Stimulated activated naive CD4-positive, alpha-beta T cell (primary cell): ENCODE data around the gene ENSA.
A peak's percentile ranks its signal among the peaks of the same experiment; 100 is the strongest.
"Not testable (repeated sequence)": the region's sequence is repeated elsewhere in the genome, so short reads cannot be mapped to it uniquely, and the experiment has no call there.

ENCODE experiments used
- DNase-seq, 6 experiments: peaks; one replicate each; lab custom pipeline; 2025; lab: John Stamatoyannopoulos, UW

Gene ENSA

GRCh38 chr1:150580966-150581365 is 48.4 kb downstream of the ENSA start:
- not testable (repeated sequence) for DNase-seq

- DNase-seq = peak in 1 of 6 experiments; percentile 37
These were observed 49.3 kb downstream of the ENSA start for GRCh38 chr1:150579945-150580642.

DNA sequence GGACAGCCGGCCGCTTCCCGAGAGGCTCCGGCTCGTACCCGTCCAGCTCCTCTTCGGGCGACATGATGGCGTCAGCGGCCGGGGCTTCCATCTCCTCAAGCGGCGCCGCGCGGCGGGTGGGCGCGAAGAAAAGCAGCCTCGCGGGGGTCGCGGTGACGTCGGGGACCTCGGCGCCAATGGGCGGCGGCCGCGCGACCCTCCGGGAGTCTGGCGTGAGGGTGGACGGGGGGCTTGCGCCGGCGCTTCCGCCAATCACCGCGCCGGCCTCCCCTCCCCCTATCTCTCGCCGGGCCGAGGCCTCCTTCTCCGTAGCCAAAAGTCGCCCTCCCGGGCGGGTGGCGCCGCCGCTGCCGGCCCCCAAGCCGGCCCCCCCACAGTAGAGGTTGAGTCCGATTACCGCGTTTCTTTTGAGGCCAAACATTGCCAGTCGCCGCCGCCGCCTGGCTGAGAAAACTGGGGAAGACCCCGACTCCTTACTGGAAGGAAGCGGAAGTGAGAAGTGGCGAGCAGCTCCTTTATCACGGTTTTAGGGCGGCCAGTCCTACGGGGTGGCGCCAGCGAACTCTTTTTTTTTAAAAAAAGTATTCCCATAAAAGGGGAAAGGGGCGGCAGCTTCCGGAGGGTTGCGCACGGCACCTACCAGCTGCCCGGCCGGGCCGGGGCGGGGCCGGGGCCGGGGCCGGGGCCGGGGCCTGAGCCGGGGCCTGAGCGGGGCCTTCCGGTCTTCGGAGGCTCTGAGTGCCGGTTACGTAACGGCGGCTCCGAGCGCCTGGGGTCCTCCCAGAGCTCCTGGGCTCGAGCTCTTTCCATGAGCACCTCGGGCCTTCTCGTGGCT is 50.1 kb downstream of the ENSA start, which contains the start of gene MCL1:
Gene MCL1 (minus strand): TSS at position 501 of the 835 bp plus-strand sequence. CDS start 80 bp downstream, at position 421.
- DNase-seq = peak; percentile 77 to 86 (median 80)

- DNase-seq = peak in 5 of 6 experiments; percentile 26 to 67 (median 45)
These were observed 50.9 kb downstream of the ENSA start for GRCh38 chr1:150578272-150579109.

DNA sequence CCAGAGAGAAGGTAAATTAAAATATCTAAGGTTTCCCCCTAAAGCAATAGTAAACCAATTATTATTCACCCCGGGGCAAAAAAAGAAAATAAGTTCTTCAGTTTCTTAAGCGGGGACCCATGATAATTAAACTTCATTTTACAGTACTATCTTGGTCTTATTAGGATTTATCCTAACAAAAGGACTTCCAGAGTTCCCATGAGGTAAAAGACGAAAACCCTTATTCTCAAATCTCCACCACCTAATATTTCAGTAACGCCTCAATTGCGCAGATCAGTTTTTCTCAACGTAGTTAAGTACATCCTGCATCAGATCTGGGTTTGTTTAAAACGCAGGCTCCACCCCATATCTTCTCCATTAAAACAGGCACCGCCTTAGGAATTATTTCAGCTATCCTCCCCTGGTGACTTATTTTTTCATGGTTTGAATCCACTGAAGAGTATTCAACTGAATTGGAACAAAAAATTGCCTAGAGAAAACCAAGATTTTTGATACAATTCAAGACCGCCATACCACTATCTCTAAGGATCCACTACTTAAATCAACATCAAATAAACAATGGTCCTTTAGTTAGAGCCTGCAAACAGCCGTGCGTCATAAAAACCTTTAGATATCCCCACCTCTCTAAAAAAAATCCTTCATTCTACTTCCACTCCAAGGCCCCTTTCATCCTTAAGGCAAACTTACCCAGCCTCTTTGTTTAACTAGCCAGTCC is 51.7 kb downstream of the ENSA start:
- DNase-seq = peak in 5 of 6 experiments; percentile 5 to 79 (median 67)

- peak in 1 of 6 experiments; percentile 30 for DNase-seq
These were observed 52.4 kb downstream of the ENSA start for GRCh38 chr1:150576794-150577556.

DNA sequence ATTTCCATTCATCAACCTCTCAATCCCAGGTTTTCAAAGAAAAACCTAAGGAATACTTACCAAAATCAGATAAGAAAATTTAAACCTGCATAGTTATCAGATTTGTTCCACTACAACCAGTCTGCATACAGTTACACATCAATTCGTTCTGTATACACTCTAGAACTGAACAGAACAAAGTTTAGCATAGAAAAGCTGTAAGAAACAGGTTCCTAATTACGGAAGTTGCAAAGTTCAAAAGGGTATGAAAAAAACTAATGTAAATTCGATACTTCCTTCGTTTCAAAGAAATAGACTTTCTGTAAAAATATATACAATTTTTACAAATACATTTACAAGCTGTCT is 53.1 kb downstream of the ENSA start:
- DNase-seq = no peak

GRCh38 chr1:150575518-150576366 is 53.7 kb downstream of the ENSA start:
- DNase-seq = peak in 1 of 6 experiments; percentile 19

- DNase-seq = no peak
These were observed 54.3 kb downstream of the ENSA start for GRCh38 chr1:150575072-150575489.

DNA sequence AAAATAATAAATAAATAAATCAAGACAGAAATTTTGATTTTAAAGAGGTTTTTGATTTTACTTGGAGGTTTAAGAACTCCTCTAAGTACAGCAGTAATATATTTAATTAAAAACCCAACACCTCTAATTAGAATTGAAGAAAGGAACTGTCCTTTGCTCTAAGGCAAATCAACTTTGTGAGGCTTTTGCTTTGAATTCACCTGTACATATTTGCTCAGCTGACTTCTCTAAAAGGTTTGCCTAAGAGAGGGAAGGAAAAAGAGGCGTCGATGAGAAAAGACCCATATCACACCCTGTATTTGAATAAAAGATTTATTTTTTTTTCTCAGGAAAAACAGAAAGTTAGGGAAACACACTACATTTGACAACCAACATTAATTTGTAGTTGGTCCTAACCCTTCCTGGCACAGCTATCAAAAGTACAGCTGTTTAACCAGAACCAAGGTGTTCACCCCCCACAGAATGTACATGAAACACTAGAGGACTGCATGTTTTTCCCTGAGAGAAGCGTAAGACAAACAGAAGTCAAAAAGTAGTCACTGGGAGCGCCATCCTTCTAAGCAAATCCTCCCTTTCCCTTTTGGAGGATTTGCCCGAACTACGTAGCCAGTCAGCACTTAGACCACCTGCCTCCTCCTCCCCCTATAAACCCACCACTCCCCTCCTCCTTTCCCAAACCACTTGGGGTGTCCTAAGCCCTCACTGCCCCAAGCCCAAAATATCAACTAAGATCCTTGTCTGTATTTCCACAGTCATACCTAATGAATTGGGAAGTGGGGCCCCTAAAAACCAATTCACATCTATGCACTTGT is 54.9 kb downstream of the ENSA start:
- DNase-seq = peak in 2 of 6 experiments; percentile 27 to 34

GRCh38 chr1:150573648-150574071 is 55.8 kb downstream of the ENSA start:
- DNase-seq = peak in 1 of 6 experiments; percentile 46

DNA sequence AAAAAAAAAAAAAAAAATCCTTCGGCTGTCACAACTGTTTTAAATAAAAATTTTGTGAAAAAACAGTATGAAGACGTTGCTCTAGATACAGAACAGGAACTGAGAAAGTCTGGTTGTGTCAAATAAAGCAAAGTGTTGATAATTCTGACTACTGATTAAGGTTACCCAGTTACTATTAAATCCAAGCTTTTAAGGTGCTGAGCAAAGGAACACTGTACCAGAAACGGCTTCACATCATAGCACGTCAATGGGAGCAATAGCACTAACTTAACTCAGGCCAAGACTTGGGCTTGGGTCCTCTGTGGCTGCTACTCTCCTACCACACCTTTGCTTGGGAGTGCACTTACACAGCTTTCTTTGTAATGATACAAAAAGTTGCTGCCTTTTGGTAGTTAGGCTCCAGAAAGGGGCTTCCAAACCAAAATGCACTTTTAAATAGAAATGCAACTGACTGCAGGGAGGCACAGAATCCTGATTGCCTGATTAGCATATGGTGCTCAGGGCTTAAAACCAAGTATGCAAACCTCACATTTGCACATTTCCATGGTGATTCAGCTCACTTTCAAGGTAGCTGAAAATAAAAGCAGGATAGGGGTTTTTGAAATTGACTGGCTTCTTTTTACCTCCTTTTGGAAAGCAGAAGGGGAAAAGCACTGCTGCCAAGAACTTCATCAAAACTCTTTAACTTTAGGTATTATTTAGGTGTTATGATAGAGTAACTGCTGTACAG is 56.3 kb downstream of the ENSA start:
- peak in 1 of 6 experiments; percentile 46 for DNase-seq
